OCI-M2 (cell line): ENCODE results near the gene BAZ2B.

ENCODE experiments used
- DNase-seq: peaks from one replicate; lab custom pipeline; 2025; ENCODE audit not compliant: unreplicated experiment; lab: John Stamatoyannopoulos, UW

BAZ2B gene

GRCh38 chr2:159471340-159471739 is 145.0 kb downstream of the BAZ2B start:
- no peak for DNase-seq

GRCh38 chr2:159468257-159468656 is 148.1 kb downstream of the BAZ2B start:
- DNase-seq, result no peak

- DNase-seq, result no peak
Observed at GRCh38 chr2:159462961-159463360, 153.4 kb downstream of the BAZ2B start.

- no peak for DNase-seq
Observed at GRCh38 chr2:159462201-159462785, 154.1 kb downstream of the BAZ2B start.

- DNase-seq, result no peak
Observed at GRCh38 chr2:159461076-159461475, 155.3 kb downstream of the BAZ2B start.

GRCh38 chr2:159460227-159460626 is 156.1 kb downstream of the BAZ2B start:
- DNase-seq, result no peak

GRCh38 chr2:159459279-159459678 is 157.1 kb downstream of the BAZ2B start:
- DNase-seq, result no peak

- DNase-seq, result no peak
Observed at GRCh38 chr2:159457589-159457988, 158.8 kb downstream of the BAZ2B start.

GRCh38 chr2:159456500-159457426 is 159.6 kb downstream of the BAZ2B start:
- DNase-seq, result no peak

- no peak for DNase-seq
Observed at GRCh38 chr2:159455330-159455918, 160.9 kb downstream of the BAZ2B start.

- DNase-seq, result no peak
Observed at GRCh38 chr2:159454185-159454584, 162.2 kb downstream of the BAZ2B start.

GRCh38 chr2:159450180-159450579 is 166.2 kb downstream of the BAZ2B start:
- no peak for DNase-seq

- no peak for DNase-seq
Observed at GRCh38 chr2:159449504-159450124, 166.7 kb downstream of the BAZ2B start.

- no peak for DNase-seq
Observed at GRCh38 chr2:159446817-159447216, 169.5 kb downstream of the BAZ2B start.

GRCh38 chr2:159446201-159446600 is 170.1 kb downstream of the BAZ2B start:
- no peak for DNase-seq

- no peak for DNase-seq
Observed at GRCh38 chr2:159445307-159445706, 171.0 kb downstream of the BAZ2B start.

- DNase-seq, result no peak
Observed at GRCh38 chr2:159444754-159445153, 171.6 kb downstream of the BAZ2B start.

GRCh38 chr2:159442159-159442852 is 174.0 kb downstream of the BAZ2B start:
- DNase-seq, result no peak

GRCh38 chr2:159441182-159441581 is 175.2 kb downstream of the BAZ2B start:
- no peak for DNase-seq

GRCh38 chr2:159439421-159439820 is 176.9 kb downstream of the BAZ2B start:
- no peak for DNase-seq
